Epithelial cell of proximal tubule (primary cell): ENCODE measurements around the gene RYR2. TPM values are rescaled to one million over a fixed set of nuclear protein-coding genes. Genes with fewer than 3 reads are reported as not detected.

Experiments
- DNase-seq: peaks from one replicate; pipeline ENCODE4 v3.0.0-alpha.2; 2011; ENCODE audit warnings: low read depth
- H3K4me3 ChIP-seq: 2 replicates; pipeline ENCODE4 v1.5.1; 2011; ENCODE audit warnings: low read depth, mild to moderate bottlenecking, low read length
- CTCF ChIP-seq: conservative IDR thresholded peaks from 2 replicates; pipeline ENCODE4 v1.5.1; 2012; ENCODE audit warnings: low read depth, mild to moderate bottlenecking, low read length
- total RNA-seq: library from RNA; depleted of rRNA; stranded (reverse); fragments of >200 nt; gene quantifications from 2 replicates; pipeline ENCODE4 v1.2.3, GENCODE V29; 2015

Gene RYR2
- total RNA-seq, 1 donor from 2014 or later: 0.63 TPM

GRCh38 chr1:237282208-237282783 is 240.3 kb downstream of the RYR2 start:
- TF ChIP-seq CTCF: no peak
- H3K4me3 ChIP-seq: no peak overlapping the region
- DNase-seq: no peak

- DNase-seq: no peak
- TF ChIP-seq CTCF: no peak
- no peak overlapping the region for H3K4me3 ChIP-seq
Observed at GRCh38 chr1:237287876-237288521, 246.0 kb downstream of the RYR2 start.

GRCh38 chr1:237293804-237294203 is 251.8 kb downstream of the RYR2 start:
- TF ChIP-seq CTCF: no peak
- no peak for DNase-seq
- H3K4me3 ChIP-seq: no peak overlapping the region

- H3K4me3 ChIP-seq: no peak overlapping the region
- no peak for DNase-seq
- TF ChIP-seq CTCF: no peak
Observed at GRCh38 chr1:237296861-237297260, 254.9 kb downstream of the RYR2 start.

GRCh38 chr1:237300642-237301041 is 258.7 kb downstream of the RYR2 start:
- no peak for TF ChIP-seq CTCF
- no peak for DNase-seq
- no peak overlapping the region for H3K4me3 ChIP-seq

- DNase-seq: no peak
- H3K4me3 ChIP-seq: no peak overlapping the region
- no peak for TF ChIP-seq CTCF
Observed at GRCh38 chr1:237303929-237304328, 261.9 kb downstream of the RYR2 start.

GRCh38 chr1:237306726-237307125 is 264.7 kb downstream of the RYR2 start:
- H3K4me3 ChIP-seq: no peak overlapping the region
- no peak for TF ChIP-seq CTCF
- DNase-seq: no peak
